Choroid plexus epithelial cell (primary cell): Measurements from ENCODE around the gene SARM1.

Experiments used
- DNase-seq: peaks from one replicate; pipeline ENCODE4 v3.0.0-alpha.2; 2010; ENCODE audit warnings: low read depth
- H3K4me3 ChIP-seq: 2 replicates; pipeline ENCODE4 v1.5.1; 2011; ENCODE audit warnings: low read depth, mild to moderate bottlenecking, control low read depth, low read length, moderate library complexity
- TF ChIP-seq, protein P1 (sequence below): conservative IDR thresholded peaks from 2 replicates; pipeline ENCODE4 v1.5.1; 2011; ENCODE audit warnings: low read depth, mild to moderate bottlenecking, control low read depth, inconsistent platforms, low read length, moderate library complexity

SARM1 gene

DNA sequence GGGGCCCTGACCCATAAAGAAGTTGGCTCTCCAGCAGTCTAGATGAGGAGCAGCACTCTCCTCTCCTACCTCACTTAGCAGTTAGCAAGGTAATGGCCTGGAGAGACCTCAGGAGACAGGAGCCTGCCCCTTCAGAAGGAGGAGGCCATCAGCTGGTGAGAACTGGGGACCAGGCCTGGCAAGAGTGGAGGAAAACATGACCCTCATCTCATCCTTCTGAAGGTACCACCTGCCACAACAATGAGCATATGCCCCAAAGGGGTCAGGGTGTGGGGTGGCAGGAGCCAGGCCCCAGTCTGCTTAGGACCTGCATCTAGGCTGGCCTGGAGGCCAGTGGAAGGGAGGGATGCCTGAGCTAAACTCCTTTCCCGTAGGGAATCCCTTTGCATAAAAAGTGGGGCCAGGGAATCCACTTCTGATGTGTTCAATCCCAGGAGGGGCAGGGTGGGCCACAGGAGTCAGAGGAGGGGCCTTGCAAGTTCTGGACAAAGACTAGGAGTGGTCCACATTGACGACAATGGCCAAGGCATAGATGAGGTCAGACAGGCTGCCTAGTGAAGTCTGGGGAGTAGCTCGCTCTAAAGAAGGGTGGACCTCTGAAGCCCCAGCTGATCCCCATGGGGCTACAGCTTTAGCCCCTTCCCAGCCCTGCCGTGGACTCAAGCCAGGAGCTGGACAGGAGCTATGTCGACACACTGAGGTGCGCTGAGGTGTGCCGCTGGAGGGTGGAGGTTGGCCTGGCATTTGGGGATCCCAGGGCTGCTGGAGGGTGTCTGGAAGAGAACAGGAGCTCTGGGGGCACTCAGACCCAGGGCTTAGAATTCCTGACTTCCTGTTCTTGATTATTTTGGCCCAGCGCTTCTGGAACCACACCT, 7.5 kb upstream of the SARM1 start:
- DNase-seq, result no peak
- TF ChIP-seq, protein P1, sequence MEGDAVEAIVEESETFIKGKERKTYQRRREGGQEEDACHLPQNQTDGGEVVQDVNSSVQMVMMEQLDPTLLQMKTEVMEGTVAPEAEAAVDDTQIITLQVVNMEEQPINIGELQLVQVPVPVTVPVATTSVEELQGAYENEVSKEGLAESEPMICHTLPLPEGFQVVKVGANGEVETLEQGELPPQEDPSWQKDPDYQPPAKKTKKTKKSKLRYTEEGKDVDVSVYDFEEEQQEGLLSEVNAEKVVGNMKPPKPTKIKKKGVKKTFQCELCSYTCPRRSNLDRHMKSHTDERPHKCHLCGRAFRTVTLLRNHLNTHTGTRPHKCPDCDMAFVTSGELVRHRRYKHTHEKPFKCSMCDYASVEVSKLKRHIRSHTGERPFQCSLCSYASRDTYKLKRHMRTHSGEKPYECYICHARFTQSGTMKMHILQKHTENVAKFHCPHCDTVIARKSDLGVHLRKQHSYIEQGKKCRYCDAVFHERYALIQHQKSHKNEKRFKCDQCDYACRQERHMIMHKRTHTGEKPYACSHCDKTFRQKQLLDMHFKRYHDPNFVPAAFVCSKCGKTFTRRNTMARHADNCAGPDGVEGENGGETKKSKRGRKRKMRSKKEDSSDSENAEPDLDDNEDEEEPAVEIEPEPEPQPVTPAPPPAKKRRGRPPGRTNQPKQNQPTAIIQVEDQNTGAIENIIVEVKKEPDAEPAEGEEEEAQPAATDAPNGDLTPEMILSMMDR, result no peak
- no peak overlapping the region for H3K4me3 ChIP-seq

DNA sequence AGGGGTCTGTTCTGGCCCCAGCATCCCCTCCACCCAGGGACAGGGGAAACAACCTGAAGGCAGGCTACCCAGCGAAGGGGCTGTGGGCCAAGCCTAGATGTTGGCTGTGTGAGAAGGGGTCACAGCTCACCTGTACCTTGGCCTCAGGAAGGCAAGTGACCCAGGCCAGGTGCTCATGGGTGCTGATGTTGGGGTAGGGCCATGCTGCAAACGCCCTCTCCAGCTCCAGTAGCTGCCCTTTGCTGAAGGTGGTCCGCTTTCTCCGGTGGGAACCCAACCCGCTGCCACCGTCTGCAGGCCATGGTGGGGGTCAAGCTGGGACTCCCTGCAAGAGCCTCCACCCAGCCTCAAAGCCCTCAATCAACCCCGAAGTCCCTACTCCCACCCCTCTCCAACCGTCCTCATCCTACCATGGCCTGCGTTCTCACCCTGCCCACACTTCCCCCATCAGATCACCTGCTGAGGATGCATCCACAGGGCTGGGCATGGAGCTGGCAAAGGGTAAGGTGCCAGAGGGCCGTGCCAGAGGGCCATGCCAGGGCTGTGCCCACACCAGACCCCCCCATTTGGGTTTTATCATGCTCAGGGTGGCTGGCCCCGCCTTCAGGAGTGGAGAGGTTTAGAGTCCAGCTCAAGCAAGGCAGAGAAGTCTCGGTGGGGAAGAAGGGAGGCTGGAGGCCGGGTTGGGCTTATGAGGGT, 6.7 kb upstream of the SARM1 start, which contains the start of gene SEBOX:
Gene SEBOX (minus strand): TSS at position 535 of the 699 bp plus-strand sequence. CDS start 48 bp downstream, at position 487.
- TF ChIP-seq, protein P1, result no peak
- no peak for DNase-seq
- H3K4me3 ChIP-seq, result no peak within 1 kb of the TSS

- no peak for DNase-seq
These were observed 6.0 kb upstream of the SARM1 start for GRCh38 chr17:28365487-28365886.

GRCh38 chr17:28366605-28367004, 4.9 kb upstream of the SARM1 start:
- DNase-seq, result no peak
- TF ChIP-seq, protein P1, result peak; percentile 32

More at GRCh38 chr17:28365487-28365886, 6.0 kb upstream of the SARM1 start:
- no peak overlapping the region for H3K4me3 ChIP-seq
- TF ChIP-seq, protein P1, result no peak

GRCh38 chr17:28367641-28368305, 3.7 kb upstream of the SARM1 start:
- H3K4me3 ChIP-seq, result no peak overlapping the region
- DNase-seq, result no peak
- TF ChIP-seq, protein P1, result no peak

More at GRCh38 chr17:28366605-28367004, 4.9 kb upstream of the SARM1 start:
- H3K4me3 ChIP-seq, result no peak overlapping the region

DNA sequence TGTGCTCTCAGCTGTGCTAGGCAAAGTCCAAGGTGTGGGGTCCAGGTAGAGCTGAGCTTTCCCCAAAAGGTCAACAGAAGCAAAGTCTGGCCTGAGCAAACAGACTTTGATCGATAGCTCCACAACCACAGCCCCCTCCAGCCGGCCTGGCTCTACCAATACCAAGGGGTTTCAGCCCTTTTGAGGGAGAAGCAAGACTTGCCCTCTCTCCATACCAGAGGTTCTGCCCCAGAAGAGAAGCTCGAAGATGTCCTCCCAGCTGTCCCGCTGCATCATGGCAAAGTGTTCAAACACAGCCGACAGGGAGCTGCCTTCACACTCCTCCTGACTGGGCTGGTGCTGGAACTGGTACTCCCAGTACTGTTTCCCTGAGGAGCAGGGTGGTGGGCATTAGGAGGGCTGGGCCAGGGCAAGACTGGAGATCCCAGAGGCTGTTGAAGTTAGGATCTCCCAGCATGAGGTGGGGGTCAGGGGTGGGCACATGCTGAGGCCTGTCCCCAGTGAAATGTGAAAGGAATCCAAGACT, 3.1 kb upstream of the SARM1 start:
- no peak for DNase-seq
- H3K4me3 ChIP-seq, result no peak overlapping the region
- TF ChIP-seq, protein P1, result no peak
